Sigmoid colon (tissue), 7 donors: ENCODE data around the gene SDCBP2. TPM values are rescaled to one million over a fixed set of nuclear protein-coding genes. Genes with fewer than 3 reads are reported as not detected.

Experiments used
- DNase-seq: peaks from one replicate; pipeline ENCODE4 v3.0.0-alpha.2; 2019
- H3K27ac ChIP-seq, 4 donors: fragments of 200-600 bp; sonication (generic); one replicate each; pipeline ENCODE4 v1.5.1; 2016 to 2019; ENCODE audit warnings: mild to moderate bottlenecking in 1 of 4
- H3K27me3 ChIP-seq, 3 donors: fragments of 200-600 bp; sonication (generic); one replicate each; pipeline ENCODE4 v1.5.1; 2019; ENCODE audit warnings: mild to moderate bottlenecking in 1 of 3
- H3K36me3 ChIP-seq, 4 donors: fragments of 200-600 bp; sonication (generic); one replicate each; pipeline ENCODE4 v1.5.1; 2016 to 2019
- H3K4me1 ChIP-seq, 4 donors: fragments of 200-600 bp; sonication (generic); one replicate each; pipeline ENCODE4 v1.5.1; 2017 to 2019
- H3K4me3 ChIP-seq, 4 donors: fragments of 200-600 bp; sonication (generic); one replicate each; pipeline ENCODE4 v1.5.1; 2017 to 2019; ENCODE audit warnings: mild to moderate bottlenecking in 2 of 4, moderate library complexity in 1 of 4
- H3K9me3 ChIP-seq, 4 donors: fragments of 200-600 bp in 3 of 4; sonication (generic) in 3 of 4; one replicate each; pipeline versions ENCODE4 v1.5.1 to v1.6.1; 2013 to 2019
- CTCF ChIP-seq, 4 experiments: fragments of 450-650 bp in 3 of 4; fragments of 200-600 bp in 1 of 4; IDR thresholded peaks; one replicate each; pipeline ENCODE4 v1.5.1; 2016 to 2019; ENCODE audit warnings: antibody characterized with exemption in 4 of 4, mild to moderate bottlenecking in 3 of 4, moderate library complexity in 2 of 4
- EP300 ChIP-seq, 4 donors: sonication (generic); formaldehyde crosslinking; IDR thresholded peaks; one replicate each; pipeline ENCODE4 v1.6.1; 2017; ENCODE audit warnings: antibody characterized with exemption in 4 of 4
- POLR2A ChIP-seq, 2 donors: fragments of 450-650 bp; IDR thresholded peaks; one replicate each; pipeline ENCODE4 v1.6.1; 2016; ENCODE audit warnings: antibody characterized with exemption in 2 of 2, mild to moderate bottlenecking in 2 of 2, moderate library complexity in 2 of 2
- POLR2AphosphoS5 ChIP-seq, 4 donors: sonication (generic); formaldehyde crosslinking; IDR thresholded peaks; one replicate each; pipeline ENCODE4 v1.6.1; 2017; ENCODE audit warnings: antibody characterized with exemption in 4 of 4
- WGBS, 2 donors: extraction: QIAGEN DNeasy Blood & Tissue Kit; methylation state at CpG; one replicate each; pipeline ENCODE4 v1.1.7; 2013; 5-methylcytosine and 5-hydroxymethylcytosine counted together
- intact Hi-C: fragments of 100-400 bp; cut with DNase I; formaldehyde crosslinking; loops from one replicate; pipeline ENCODE4 v1.15.1; 2023
- polyA plus RNA-seq, 3 donors: library from polyadenylated mRNA; stranded (reverse); fragments of 200-250 nt; gene quantifications; one replicate each; pipeline ENCODE4 v1.2.3, GENCODE V29; 2013
- total RNA-seq, 4 donors: library from RNA; depleted of rRNA; stranded (reverse); fragments of >200 nt; gene quantifications; one replicate each; pipeline ENCODE4 v1.1.0, GENCODE V29; 2016
- donor health status: healthy with polysubstance abuse.
- donor health status: Bipolar disorder and iron deficiency.
- donor health status: healthy.

SDCBP2 gene
- total and polyA plus RNA-seq, 7 donors = 1.1 to 724 (median 3.6) TPM

DNA sequence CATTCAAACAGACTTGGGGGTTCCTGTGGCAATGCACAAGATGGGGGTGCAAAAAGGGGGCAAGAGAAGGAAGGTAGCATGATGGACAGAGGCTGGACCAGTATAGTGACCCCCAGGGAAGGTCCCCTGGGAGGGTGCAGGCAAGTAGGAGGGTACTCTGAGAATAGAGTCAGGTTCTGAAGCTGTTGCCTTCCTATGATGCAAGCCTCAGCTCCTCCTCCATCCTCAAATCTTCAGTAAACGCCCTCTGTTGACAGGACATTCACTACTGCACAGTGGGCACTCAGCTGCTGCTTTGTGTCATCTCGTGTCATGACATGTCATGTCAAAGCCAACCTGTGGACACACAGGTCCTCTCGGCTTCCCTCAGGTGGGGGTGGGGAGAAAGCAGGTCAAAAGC is 5.8 kb upstream of the SDCBP2 start:
- Histone ChIP-seq H3K4me1 (peaks cover 0 to 23% (median 15%) of the 10 kb centered on the region in 4 donors), H3K36me3 (no peaks in the 10 kb centered on the region), H3K27me3 (no peaks in the 10 kb centered on the region), H3K27ac (no peak overlapping the region), H3K4me3 (no peak overlapping the region), H3K9me3 (no peaks in the 10 kb centered on the region)
- no peak for DNase-seq
- 81 to 86% methylated on average over 3 of the region's 3 CpGs for WGBS, 2 donors
- intact Hi-C loops = no loop called here
- TF ChIP-seq EP300 (IDR thresholded peaks at IDR 0.05) = no peak
- no peak for TF ChIP-seq CTCF (IDR thresholded peaks at IDR 0.05)
- no peak for TF ChIP-seq POLR2AphosphoS5 (IDR thresholded peaks at IDR 0.05)
- TF ChIP-seq POLR2A (IDR thresholded peaks at IDR 0.05) = no peak

DNA sequence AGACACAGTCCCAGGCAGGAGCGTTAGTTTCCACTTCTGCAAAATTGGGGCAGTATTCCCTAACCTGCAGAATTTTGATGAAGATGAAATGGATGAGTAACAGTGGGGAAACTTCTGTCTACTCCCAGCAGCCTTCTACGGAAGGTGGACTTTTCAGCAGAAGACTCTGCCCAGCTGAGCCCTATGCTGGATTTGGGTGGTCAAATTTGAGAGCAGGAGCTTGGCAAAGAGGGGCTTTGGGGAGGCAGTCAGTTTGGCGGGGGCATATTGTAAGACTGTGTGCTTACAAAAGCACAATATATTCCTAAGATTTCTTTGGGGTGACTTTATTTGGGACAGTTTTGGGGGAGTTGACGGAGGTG is 5.4 kb upstream of the SDCBP2 start:
- TF ChIP-seq POLR2A (IDR thresholded peaks at IDR 0.05) = no peak
- no peak for TF ChIP-seq EP300 (IDR thresholded peaks at IDR 0.05)
- TF ChIP-seq POLR2AphosphoS5 (IDR thresholded peaks at IDR 0.05) = no peak
- no peak for TF ChIP-seq CTCF (IDR thresholded peaks at IDR 0.05)
- no peaks in the 10 kb centered on the region for H3K36me3 ChIP-seq
- intact Hi-C loops = no loop called here
- H3K27me3 ChIP-seq = no peaks in the 10 kb centered on the region
- H3K4me1 ChIP-seq = peaks cover 0 to 24% (median 16%) of the 10 kb centered on the region in 4 donors
- no peak overlapping the region for H3K27ac ChIP-seq
- no peak for DNase-seq
- no peak overlapping the region for H3K4me3 ChIP-seq
- H3K9me3 ChIP-seq = no peaks in the 10 kb centered on the region
- 96 to 97% methylated on average over 4 of the region's 4 CpGs for WGBS, 2 donors

DNA sequence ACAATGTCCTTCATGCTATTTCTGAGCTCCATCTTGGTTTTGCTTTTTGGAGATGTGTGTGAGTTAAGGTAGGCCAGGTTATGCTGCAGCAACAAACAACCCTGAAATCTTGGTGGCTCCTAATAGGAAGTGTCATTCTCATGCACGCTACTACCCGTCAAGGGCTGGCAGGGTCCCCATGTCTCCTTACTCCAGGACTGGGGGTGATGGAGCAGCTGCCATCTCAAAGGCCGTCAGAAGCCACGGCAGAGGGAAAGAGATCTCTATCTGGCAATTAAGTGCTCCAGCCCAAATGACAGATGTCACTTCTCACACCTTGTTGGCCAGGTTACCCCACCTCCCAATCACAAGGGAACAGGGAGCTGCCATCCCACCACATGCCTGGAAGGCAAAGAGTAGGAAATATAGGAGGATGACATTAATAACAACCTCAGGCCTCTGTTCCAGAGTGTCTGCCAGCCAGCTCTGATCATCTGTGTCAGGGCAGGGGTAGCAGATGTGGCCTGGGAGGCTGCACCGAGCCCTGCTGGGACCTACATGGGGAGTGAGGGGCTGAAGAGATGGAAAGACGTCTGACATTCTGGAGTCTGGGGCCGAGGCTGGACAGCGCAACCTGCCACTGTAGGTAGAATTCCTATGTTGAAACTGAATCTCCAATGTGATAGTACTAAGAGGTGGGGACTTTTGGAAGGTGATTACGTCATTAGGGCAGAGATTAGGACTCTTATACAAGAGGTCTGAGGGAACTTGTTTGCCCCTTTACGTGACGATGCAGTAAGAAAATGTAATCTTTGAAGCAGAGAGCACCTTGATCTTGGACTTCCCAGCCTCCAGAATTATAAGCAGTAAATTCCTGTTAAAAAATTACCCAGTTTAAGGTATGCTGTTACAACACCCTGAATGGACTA is 4.8 kb upstream of the SDCBP2 start:
- TF ChIP-seq CTCF (IDR thresholded peaks at IDR 0.05) = no peak
- TF ChIP-seq POLR2A (IDR thresholded peaks at IDR 0.05) = no peak
- TF ChIP-seq POLR2AphosphoS5 (IDR thresholded peaks at IDR 0.05) = no peak
- TF ChIP-seq EP300 (IDR thresholded peaks at IDR 0.05) = no peak
- intact Hi-C loops = no loop called here
- no peak overlapping the region for H3K27ac ChIP-seq
- no peak for DNase-seq
- H3K9me3 ChIP-seq = no peaks in the 10 kb centered on the region
- peaks cover 0 to 27% (median 22%) of the 10 kb centered on the region in 4 donors for H3K4me1 ChIP-seq
- H3K27me3 ChIP-seq = no peaks in the 10 kb centered on the region
- 93 to 95% methylated on average over 11 of the region's 11 CpGs for WGBS, 2 donors
- H3K4me3 ChIP-seq = no peak overlapping the region
- H3K36me3 ChIP-seq = no peaks in the 10 kb centered on the region

DNA sequence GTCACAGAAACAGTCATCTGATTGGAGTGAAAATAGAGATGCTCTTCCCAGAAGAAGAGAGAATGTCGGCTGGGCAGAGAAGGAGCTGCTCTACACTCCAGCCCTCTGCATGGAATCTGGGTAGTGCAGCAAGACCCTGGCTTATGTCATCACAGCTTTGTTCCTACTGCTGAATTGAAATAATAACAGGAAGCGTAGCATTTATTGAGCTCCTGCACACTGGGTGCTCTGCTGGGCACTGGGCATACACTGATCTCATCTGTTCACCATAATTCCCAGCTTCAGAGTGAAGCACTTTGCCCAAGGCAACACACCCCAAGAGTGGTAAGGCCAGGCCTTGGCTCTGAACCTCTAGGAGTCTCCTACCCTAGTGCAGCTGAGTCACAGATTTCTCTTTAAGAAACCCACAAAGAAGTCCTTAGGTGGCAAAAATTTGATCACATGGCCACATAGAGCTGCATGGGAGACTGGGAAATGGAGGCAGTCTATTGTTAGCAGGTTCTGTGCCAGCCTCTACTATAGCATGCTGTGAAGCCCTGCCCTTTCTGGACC is 3.9 kb upstream of the SDCBP2 start:
- no peaks in the 10 kb centered on the region for H3K27me3 ChIP-seq
- H3K4me1 ChIP-seq = peaks cover 0 to 36% (median 29%) of the 10 kb centered on the region in 4 donors
- WGBS, 2 donors = 95 to 98% methylated on average over 2 of the region's 2 CpGs
- no peak for DNase-seq
- H3K9me3 ChIP-seq = no peaks in the 10 kb centered on the region
- no peaks in the 10 kb centered on the region for H3K36me3 ChIP-seq
- H3K4me3 ChIP-seq = no peak overlapping the region
- TF ChIP-seq POLR2A (IDR thresholded peaks at IDR 0.05) (no peak), CTCF (IDR thresholded peaks at IDR 0.05) (no peak), EP300 (IDR thresholded peaks at IDR 0.05) (no peak), POLR2AphosphoS5 (IDR thresholded peaks at IDR 0.05) (no peak)
- intact Hi-C loops = no loop called here
- no peak overlapping the region for H3K27ac ChIP-seq
